MM.1S (cell line): ENCODE data around the gene THEM4.

ENCODE experiments used
- DNase-seq: peaks from one replicate; pipeline ENCODE4 v3.0.0-alpha.2; 2015
- H2AFZ ChIP-seq: fragments of 300-600 bp; sonication (generic); 2 replicates; pipeline ENCODE4 v1.6.0; 2016; ENCODE audit warnings: antibody characterized with exemption, low read length
- H3F3A ChIP-seq: fragments of 300-600 bp; sonication (generic); 2 replicates; pipeline ENCODE4 v1.6.1; 2016; ENCODE audit warnings: mild to moderate bottlenecking, antibody characterized with exemption, low read length, moderate library complexity, mixed read lengths; ENCODE audit not compliant: insufficient read depth
- H3K27ac ChIP-seq: fragments of 300-600 bp; sonication (generic); 2 replicates; pipeline ENCODE4 v1.5.1; 2016; ENCODE audit warnings: mild to moderate bottlenecking, low read length
- H3K27me3 ChIP-seq: fragments of 300-600 bp; sonication (generic); replicated peaks from 2 replicates; pipeline ENCODE4 v1.6.0; 2016; ENCODE audit warnings: low read length; ENCODE audit not compliant: insufficient read depth
- H3K36me3 ChIP-seq: fragments of 300-600 bp; sonication (generic); replicated peaks from 2 replicates; pipeline ENCODE4 v1.6.1; 2016; ENCODE audit warnings: mild to moderate bottlenecking, low read length, mixed read lengths; ENCODE audit not compliant: insufficient read depth
- H3K4me1 ChIP-seq: fragments of 300-600 bp; sonication (generic); 2 replicates; pipeline ENCODE4 v1.6.1; 2016; ENCODE audit warnings: low read length, mixed read lengths
- H3K4me2 ChIP-seq: fragments of 300-600 bp; sonication (generic); 2 replicates; pipeline ENCODE4 v1.6.0; 2016; ENCODE audit warnings: low read depth, low read length
- H3K4me3 ChIP-seq: fragments of 300-600 bp; sonication (generic); 2 replicates; pipeline ENCODE4 v1.5.1; 2016; ENCODE audit warnings: low read length, mixed read lengths
- H3K79me2 ChIP-seq: fragments of 300-600 bp; sonication (generic); 2 replicates; pipeline ENCODE4 v1.6.1; 2016; ENCODE audit warnings: mixed run types, low read length, mixed read lengths
- H3K9ac ChIP-seq: fragments of 300-600 bp; sonication (generic); 2 replicates; pipeline ENCODE4 v1.6.1; 2016; ENCODE audit warnings: low read length, mixed read lengths
- H3K9me2 ChIP-seq: fragments of 300-600 bp; sonication (generic); replicated peaks from 2 replicates; pipeline ENCODE4 v1.6.1; 2016; ENCODE audit warnings: mild to moderate bottlenecking, low read length, mixed read lengths; ENCODE audit not compliant: insufficient read depth
- H3K9me3 ChIP-seq: fragments of 300-600 bp; sonication (generic); replicated peaks from 2 replicates; pipeline ENCODE4 v1.6.1; 2016; ENCODE audit warnings: mild to moderate bottlenecking, low read length, mixed read lengths; ENCODE audit not compliant: insufficient read depth
- H4K20me1 ChIP-seq: fragments of 300-600 bp; sonication (generic); 2 replicates; pipeline ENCODE4 v1.6.1; 2016; ENCODE audit warnings: mild to moderate bottlenecking, low read length, moderate library complexity, mixed read lengths; ENCODE audit not compliant: insufficient read depth
- EZH2 ChIP-seq: fragments of 300-600 bp; sonication (generic); optimal IDR thresholded peaks from 2 replicates; pipeline ENCODE3; 2017; ENCODE audit warnings: low read depth, mild to moderate bottlenecking, antibody characterized with exemption, low read length, mixed read lengths
- EZH2phosphoT487 ChIP-seq: fragments of 300-600 bp; sonication (generic); IDR thresholded peaks from 2 replicates; pipeline ENCODE4 v1.6.1; 2018; ENCODE audit warnings: antibody characterized with exemption, low read length
- TF ChIP-seq, protein P1 (sequence below): fragments of 300-600 bp; sonication (generic); IDR thresholded peaks from 2 replicates; pipeline ENCODE4 v1.5.1; 2016; ENCODE audit warnings: antibody characterized with exemption, low read length, mixed read lengths

Gene THEM4

GRCh38 chr1:151935154-151935553 is 25.8 kb upstream of the THEM4 start:
- H3K9me2 ChIP-seq: no peaks in the 10 kb centered on the region
- no peaks in the 10 kb centered on the region for H4K20me1 ChIP-seq
- H3K4me1 ChIP-seq: peaks cover 14% of the 10 kb centered on the region
- H3K36me3 ChIP-seq: no peaks in the 10 kb centered on the region
- no peak overlapping the region for H2AFZ ChIP-seq
- H3K9ac ChIP-seq: no peak overlapping the region
- no peak for TF ChIP-seq EZH2
- TF ChIP-seq, protein P1, sequence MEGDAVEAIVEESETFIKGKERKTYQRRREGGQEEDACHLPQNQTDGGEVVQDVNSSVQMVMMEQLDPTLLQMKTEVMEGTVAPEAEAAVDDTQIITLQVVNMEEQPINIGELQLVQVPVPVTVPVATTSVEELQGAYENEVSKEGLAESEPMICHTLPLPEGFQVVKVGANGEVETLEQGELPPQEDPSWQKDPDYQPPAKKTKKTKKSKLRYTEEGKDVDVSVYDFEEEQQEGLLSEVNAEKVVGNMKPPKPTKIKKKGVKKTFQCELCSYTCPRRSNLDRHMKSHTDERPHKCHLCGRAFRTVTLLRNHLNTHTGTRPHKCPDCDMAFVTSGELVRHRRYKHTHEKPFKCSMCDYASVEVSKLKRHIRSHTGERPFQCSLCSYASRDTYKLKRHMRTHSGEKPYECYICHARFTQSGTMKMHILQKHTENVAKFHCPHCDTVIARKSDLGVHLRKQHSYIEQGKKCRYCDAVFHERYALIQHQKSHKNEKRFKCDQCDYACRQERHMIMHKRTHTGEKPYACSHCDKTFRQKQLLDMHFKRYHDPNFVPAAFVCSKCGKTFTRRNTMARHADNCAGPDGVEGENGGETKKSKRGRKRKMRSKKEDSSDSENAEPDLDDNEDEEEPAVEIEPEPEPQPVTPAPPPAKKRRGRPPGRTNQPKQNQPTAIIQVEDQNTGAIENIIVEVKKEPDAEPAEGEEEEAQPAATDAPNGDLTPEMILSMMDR: no peak
- TF ChIP-seq EZH2phosphoT487: no peak
- no peak overlapping the region for H3K27ac ChIP-seq
- H3F3A ChIP-seq: no peaks in the 10 kb centered on the region
- no peaks in the 10 kb centered on the region for H3K27me3 ChIP-seq
- H3K4me2 ChIP-seq: no peak overlapping the region
- H3K79me2 ChIP-seq: no peaks in the 10 kb centered on the region
- no peaks in the 10 kb centered on the region for H3K9me3 ChIP-seq
- no peak overlapping the region for H3K4me3 ChIP-seq
- no peak for DNase-seq

GRCh38 chr1:151934048-151934493 is 24.8 kb upstream of the THEM4 start:
- peak; percentile 77 for DNase-seq
- no peaks in the 10 kb centered on the region for H3K36me3 ChIP-seq
- no peak overlapping the region for H3K27ac ChIP-seq
- no peaks in the 10 kb centered on the region for H3K27me3 ChIP-seq
- no peaks in the 10 kb centered on the region for H3K9me2 ChIP-seq
- peak overlapping the region; percentile 62 for H2AFZ ChIP-seq
- H3F3A ChIP-seq: no peaks in the 10 kb centered on the region
- H3K9me3 ChIP-seq: no peaks in the 10 kb centered on the region
- TF ChIP-seq, protein P1: peak; percentile 95
- no peak for TF ChIP-seq EZH2
- H3K4me2 ChIP-seq: peak overlapping the region; percentile 37; the same call in 1 of the 2 replicates
- H3K4me1 ChIP-seq: peaks cover 21% of the 10 kb centered on the region
- H3K4me3 ChIP-seq: no peak overlapping the region
- no peaks in the 10 kb centered on the region for H4K20me1 ChIP-seq
- H3K79me2 ChIP-seq: no peaks in the 10 kb centered on the region
- H3K9ac ChIP-seq: no peak overlapping the region

DNA sequence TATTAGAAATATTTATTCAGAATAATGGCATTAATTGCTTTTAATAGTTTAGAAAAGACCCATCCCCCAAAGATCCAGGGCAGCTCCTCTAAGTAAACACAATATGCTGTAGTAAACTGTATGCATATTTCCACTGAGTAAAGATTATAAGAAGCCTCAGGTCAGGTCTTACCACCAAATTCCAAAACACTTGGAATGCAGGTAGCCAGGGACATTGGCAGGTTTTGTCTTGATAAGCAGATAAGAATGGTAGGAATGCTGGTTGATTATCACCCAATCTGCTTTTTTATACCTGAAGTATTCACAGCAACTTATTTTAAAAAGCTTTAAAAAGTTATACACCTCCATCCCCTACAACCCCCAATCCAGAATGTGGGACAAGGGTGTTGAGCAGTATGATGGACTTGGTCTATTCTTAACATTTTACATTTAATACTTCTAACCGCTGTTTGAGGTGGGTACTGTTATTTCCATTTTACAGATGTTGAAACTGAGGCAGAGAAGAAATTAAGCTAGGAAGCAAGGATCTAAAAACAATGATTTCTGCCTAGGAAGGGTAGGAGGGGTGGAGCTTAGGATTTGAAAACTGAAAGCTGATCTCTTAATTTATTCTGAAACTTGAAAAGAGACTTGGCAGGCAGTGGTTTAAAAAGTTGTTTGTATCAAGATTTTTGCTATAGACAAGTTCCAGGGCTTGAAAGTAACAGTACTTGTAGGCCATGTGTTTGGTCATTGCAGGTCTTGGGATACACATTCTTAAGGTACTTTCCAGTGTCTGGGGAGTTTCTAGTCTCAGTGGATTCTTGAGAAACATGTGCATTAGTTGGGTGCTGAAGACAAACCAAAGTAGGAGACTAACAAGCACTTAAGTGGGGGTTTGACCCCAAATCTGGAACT is 15.6 kb upstream of the THEM4 start:
- Histone ChIP-seq H3K4me1 (peaks cover 76% of the 10 kb centered on the region), H3K27ac (peak overlapping the region; percentile 78), H3K27me3 (no peaks in the 10 kb centered on the region), H3K36me3 (no peaks in the 10 kb centered on the region), H3K9ac (peak overlapping the region; percentile 4; the same call in 1 of the 2 replicates), H2AFZ (peak overlapping the region; percentile 18), H3F3A (peaks cover 44% of the 10 kb centered on the region), H3K4me2 (peak overlapping the region; percentile 67), H3K9me2 (no peaks in the 10 kb centered on the region), H3K79me2 (no peaks in the 10 kb centered on the region), H4K20me1 (no peaks in the 10 kb centered on the region), H3K4me3 (peak overlapping the region; percentile 3; the same call in 1 of the 2 replicates), H3K9me3 (no peaks in the 10 kb centered on the region)
- TF ChIP-seq EZH2phosphoT487 (no peak), EZH2 (no peak)
- TF ChIP-seq, protein P1: no peak
- peak; percentile 89 for DNase-seq
